Measurements from ENCODE around the gene TEX28.
"Not testable (repeated sequence)": the region's sequence is repeated elsewhere in the genome, so short reads cannot be mapped to it uniquely, and the experiment has no call there.

GRCh38 chrX:154343620-154344019 lies 48.7 kb upstream of the TEX28 start:
- not testable (repeated sequence) for TF ChIP-seq CTCF (IDR thresholded peaks at IDR 0.05; ENCODE audit: low read depth, low read length); EZH2phosphoT487 (IDR thresholded peaks at IDR 0.05; ENCODE audit: low read depth)

All from OCI-LY3 (cell line).